GM21619 (cell line): ENCODE results near the gene PLK3.
"Not testable (repeated sequence)": the region's sequence is repeated elsewhere in the genome, so short reads cannot be mapped to it uniquely, and the experiment has no call there.

ENCODE experiments used
- ATAC-seq: cut with Tn5 transposase; IDR thresholded peaks from one replicate; pipeline ENCODE4 v1.9.1; 2021; ENCODE audit not compliant: unreplicated experiment

The PLK3 gene

GRCh38 chr1:44827197-44828002 is 27.2 kb downstream of the PLK3 start:
- no peak for ATAC-seq

GRCh38 chr1:44828003-44828651 is 27.9 kb downstream of the PLK3 start:
- ATAC-seq: no peak

- ATAC-seq: no peak
Observed at GRCh38 chr1:44828841-44829440, 28.8 kb downstream of the PLK3 start.

- no peak for ATAC-seq
Observed at GRCh38 chr1:44829506-44830384, 29.6 kb downstream of the PLK3 start.

GRCh38 chr1:44830900-44831304 is 30.7 kb downstream of the PLK3 start:
- no peak for ATAC-seq

GRCh38 chr1:44831516-44831915 is 31.3 kb downstream of the PLK3 start:
- ATAC-seq: no peak

- ATAC-seq: no peak
Observed at GRCh38 chr1:44832056-44832705, 32.0 kb downstream of the PLK3 start.

GRCh38 chr1:44834328-44834727 is 34.2 kb downstream of the PLK3 start:
- ATAC-seq: no peak

- ATAC-seq: peak; percentile 84
Observed at GRCh38 chr1:44835738-44836675, 35.8 kb downstream of the PLK3 start.

GRCh38 chr1:44838294-44838693 is 38.1 kb downstream of the PLK3 start:
- ATAC-seq: not testable (repeated sequence)

GRCh38 chr1:44839576-44839975 is 39.4 kb downstream of the PLK3 start:
- ATAC-seq: no peak

- ATAC-seq: no peak
Observed at GRCh38 chr1:44842486-44842861, 42.3 kb downstream of the PLK3 start.

GRCh38 chr1:44842862-44843655 is 42.9 kb downstream of the PLK3 start, which contains the start of gene PTCH2:
Gene PTCH2, minus strand, starts transcription at chr1:44843253. Its CDS starts 321 bp downstream, at chr1:44842932.
- ATAC-seq: no peak

GRCh38 chr1:44846985-44847384 is 46.8 kb downstream of the PLK3 start:
- no peak for ATAC-seq

GRCh38 chr1:44847845-44848244 is 47.7 kb downstream of the PLK3 start:
- no peak for ATAC-seq

- ATAC-seq: no peak
Observed at GRCh38 chr1:44848456-44849181, 48.4 kb downstream of the PLK3 start.

- no peak for ATAC-seq
Observed at GRCh38 chr1:44849575-44850132, 49.5 kb downstream of the PLK3 start.

GRCh38 chr1:44851308-44851707 is 51.1 kb downstream of the PLK3 start:
- no peak for ATAC-seq
